Kidney (tissue), 14 donors: ENCODE measurements around the gene HOMER2. TPM values are rescaled to one million over a fixed set of nuclear protein-coding genes. Genes with fewer than 3 reads are reported as not detected.
A peak's percentile ranks its signal among the peaks of the same experiment; 100 is the strongest.

Experiments used
- DNase-seq, 5 donors: peaks; one replicate each; pipeline ENCODE4 v3.0.0-alpha.2; 2013 to 2020
- FAIRE-seq: peaks from 2 replicates; lab custom pipeline; 2012; peaks lifted over from hg19 to GRCh38; lab: Jason Lieb, UNC
- H3K27ac ChIP-seq, 2 donors: one replicate each; pipeline ENCODE4 v1.7.0; 2013; ENCODE audit warnings: low read depth in 2 of 2, low read length in 2 of 2, inconsistent platforms in 1 of 2
- H3K27me3 ChIP-seq: one replicate; pipeline ENCODE4 v1.7.1; 2013; ENCODE audit warnings: low read length, inconsistent platforms; ENCODE audit not compliant: control insufficient read depth, insufficient read depth
- H3K36me3 ChIP-seq, 3 donors: one replicate each; pipeline versions ENCODE4 v1.7.0 to v1.7.1; 2013; ENCODE audit warnings: low read length in 3 of 3, control low read depth in 1 of 3, inconsistent platforms in 1 of 3; ENCODE audit not compliant: insufficient read depth in 3 of 3, control insufficient read depth in 2 of 3
- H3K4me1 ChIP-seq, 3 donors: one replicate each; pipeline versions ENCODE4 v1.7.0 to v1.7.1; 2013; ENCODE audit warnings: low read length in 3 of 3, inconsistent platforms in 1 of 3, low read depth in 1 of 3; ENCODE audit not compliant: control insufficient read depth in 2 of 3, insufficient read depth in 2 of 3
- H3K4me3 ChIP-seq, 3 donors: one replicate each; pipeline versions ENCODE4 v1.7.0 to v1.8.1; 2013; ENCODE audit warnings: low read length in 3 of 3, control low read depth in 1 of 3, inconsistent platforms in 1 of 3
- H3K9ac ChIP-seq, 3 donors: one replicate each; pipeline versions ENCODE4 v1.7.0 to v1.7.1; 2013; ENCODE audit warnings: low read length in 3 of 3, control low read depth in 1 of 3, inconsistent platforms in 1 of 3
- H3K9me3 ChIP-seq, 3 donors: one replicate each; pipeline versions ENCODE4 v1.7.0 to v1.7.1; 2013; ENCODE audit warnings: low read length in 3 of 3, control low read depth in 1 of 3, inconsistent platforms in 1 of 3; ENCODE audit not compliant: control insufficient read depth in 2 of 3, insufficient read depth in 1 of 3
- CTCF ChIP-seq: IDR thresholded peaks from 3 replicates; pipeline ENCODE4 v1.5.1; 2012; ENCODE audit warnings: mild to moderate bottlenecking, moderate library complexity, borderline replicate concordance; ENCODE audit not compliant: insufficient read depth; ENCODE audit errors: extremely low read depth
- intact Hi-C: fragments of 100-400 bp; cut with DNase I; formaldehyde crosslinking; loops from one replicate; pipeline ENCODE4 v1.11.1; 2022
- polyA plus RNA-seq: library from polyadenylated mRNA; stranded (reverse); fragments of 350-450 nt; fragmentation: Illumina TruSeq; extraction: RNeasy Lipid Tissue Mini Kit (QIAGEN cat#74804); gene quantifications from one replicate; pipeline ENCODE4 v1.2.3, GENCODE V29; 2014; ENCODE audit warnings: low read depth, low replicate concordance; ENCODE audit not compliant: insufficient read depth
- total RNA-seq: library from RNA; stranded (reverse); fragmentation: NEBNext Ultra II Directional; extraction: Animal tissue kit (Norgen Biotek cat#: 25700); gene quantifications from one replicate; pipeline ENCODE4 v1.2.1, GENCODE V29; 2021
- donor health status: control.
- donor health status: control.
- donor health status: control.
- donor health status: control.
- donor health status: control.
- donor health status: DM: yes; HTN: yes; CAD: no.
- donor health status: Normal renal cell carcinoma (clear cell type).

HOMER2 gene
- total and polyA plus RNA-seq, 2 donors from 2014 or later, result 4.6 to 35.8 TPM

- FAIRE-seq, result no peak
- H3K27ac ChIP-seq, result no peak overlapping the region
- intact Hi-C loops, result no loop called here
These were observed 101.8 kb downstream of the HOMER2 start for GRCh38 chr15:82850731-82851130.

GRCh38 chr15:82849556-82850512 lies 102.7 kb downstream of the HOMER2 start:
- no peak overlapping the region for H3K27ac ChIP-seq
- no peaks in the 10 kb centered on the region for H3K36me3 ChIP-seq
- no peak overlapping the region for H3K9ac ChIP-seq
- H3K4me1 ChIP-seq, result no peaks in the 10 kb centered on the region
- TF ChIP-seq CTCF, result peak; percentile 66
- DNase-seq (peak; percentile 83 to 95 (median 85)), FAIRE-seq (no peak)
- no peaks in the 10 kb centered on the region for H3K9me3 ChIP-seq
- H3K4me3 ChIP-seq, result no peak overlapping the region
- intact Hi-C loops, result no loop called here
- no peaks in the 10 kb centered on the region for H3K27me3 ChIP-seq

More at GRCh38 chr15:82850731-82851130, 101.8 kb downstream of the HOMER2 start:
- Histone ChIP-seq H3K27me3 (no peaks in the 10 kb centered on the region), H3K9me3 (no peaks in the 10 kb centered on the region), H3K4me1 (no peaks in the 10 kb centered on the region), H3K9ac (no peak overlapping the region), H3K36me3 (no peaks in the 10 kb centered on the region), H3K4me3 (no peak overlapping the region)
- no peak for DNase-seq
- no peak for TF ChIP-seq CTCF

GRCh38 chr15:82848241-82848993 lies 104.1 kb downstream of the HOMER2 start:
- no peaks in the 10 kb centered on the region for H3K36me3 ChIP-seq
- no peaks in the 10 kb centered on the region for H3K9me3 ChIP-seq
- DNase-seq (no peak), FAIRE-seq (no peak)
- intact Hi-C loops, result no loop called here
- no peak overlapping the region for H3K9ac ChIP-seq
- TF ChIP-seq CTCF, result no peak
- H3K4me1 ChIP-seq, result no peaks in the 10 kb centered on the region
- H3K27me3 ChIP-seq, result no peaks in the 10 kb centered on the region
- no peak overlapping the region for H3K4me3 ChIP-seq
- no peak overlapping the region for H3K27ac ChIP-seq
